ENCODE results near the gene NVL. TPM values are rescaled to one million over a fixed set of nuclear protein-coding genes. Genes with fewer than 3 reads are reported as not detected.

The NVL gene
- total and polyA plus RNA-seq, 9 donors, result 17.3 to 26.4 (median 21.1) TPM

Other genes starting within 250 kb of the NVL start
- gene FBXO28, start 216.1 kb downstream of the NVL start, total RNA-seq, result 17.6 TPM
- gene FBXO28, start 216.1 kb downstream of the NVL start, polyA plus RNA-seq (ENCODE audit: insufficient read depth in 1 of 8, insufficient read length in 8 of 8, low replicate concordance in 1 of 8), result 10 to 100 TPM; 12.4 to 20.0 (median 15.8) TPM
- 35.4 TPM for gene DEGS1, start 146.9 kb downstream of the NVL start, total RNA-seq
- gene DEGS1, start 146.9 kb downstream of the NVL start, polyA plus RNA-seq (ENCODE audit: insufficient read depth in 1 of 8, insufficient read length in 8 of 8, low replicate concordance in 1 of 8), result 10 to 100 TPM; 38.5 to 69.3 (median 43.6) TPM
- 31.9 TPM for gene CNIH4, start 26.7 kb upstream of the NVL start, total RNA-seq
- 10 to 100 TPM; 25.7 to 35.6 (median 31.4) TPM for gene CNIH4, start 26.7 kb upstream of the NVL start, polyA plus RNA-seq (ENCODE audit: insufficient read depth in 1 of 8, insufficient read length in 8 of 8, low replicate concordance in 1 of 8)
- 39.8 TPM for gene WDR26, start 104.6 kb upstream of the NVL start, total RNA-seq
- 10 to 100 TPM; 43.1 to 77.9 (median 64.3) TPM for gene WDR26, start 104.6 kb upstream of the NVL start, polyA plus RNA-seq (ENCODE audit: insufficient read depth in 1 of 8, insufficient read length in 8 of 8, low replicate concordance in 1 of 8)

All from muscle of leg (tissue), 9 donors.